SU-DHL-6 (cell line): Measurements from ENCODE around the gene DHX15.

ENCODE experiments used
- H2AFZ ChIP-seq: fragments of 200-600 bp; sonication (generic); 2 replicates; pipeline ENCODE4 v1.6.1; 2014; ENCODE audit warnings: low read depth, mild to moderate bottlenecking, moderate library complexity, mixed read lengths, antibody characterized with exemption, low read length; ENCODE audit not compliant: severe bottlenecking
- H3F3A ChIP-seq: fragments of 200-600 bp; shearing (Covaris generic); 2 replicates; pipeline ENCODE4 v1.6.0; 2016; ENCODE audit warnings: antibody characterized with exemption, mild to moderate bottlenecking; ENCODE audit not compliant: insufficient read depth
- H3K27ac ChIP-seq: fragments of 200-600 bp; sonication (generic); 2 replicates; pipeline ENCODE4 v1.5.1; 2016; ENCODE audit warnings: low read depth, mild to moderate bottlenecking, low read length, moderate library complexity, mixed read lengths
- H3K27me3 ChIP-seq: fragments of 200-600 bp; sonication (generic), shearing (Covaris generic); 2 replicates; pipeline ENCODE4 v1.6.0; 2014; ENCODE audit warnings: mild to moderate bottlenecking, low read length
- H3K36me3 ChIP-seq: fragments of 200-600 bp; sonication (generic); 2 replicates; pipeline ENCODE4 v1.6.1; 2014; ENCODE audit warnings: mild to moderate bottlenecking, low read length, mixed read lengths
- H3K4me2 ChIP-seq: fragments of 300-600, 200-600 bp; shearing (Covaris generic), sonication (generic); 2 replicates; pipeline ENCODE4 v1.6.0; 2014; ENCODE audit warnings: low read length, low read depth, mild to moderate bottlenecking; ENCODE audit not compliant: poor library complexity, severe bottlenecking
- H3K4me3 ChIP-seq: fragments of 200-600 bp; sonication (generic); 2 replicates; pipeline ENCODE4 v1.5.1; 2014; ENCODE audit warnings: antibody characterized with exemption, low read length, mild to moderate bottlenecking, mixed read lengths; ENCODE audit not compliant: insufficient read depth, poor library complexity, severe bottlenecking
- H3K79me2 ChIP-seq: fragments of 200-600 bp; sonication (generic); 2 replicates; pipeline ENCODE4 v1.6.1; 2014; ENCODE audit warnings: mild to moderate bottlenecking, low read length, moderate library complexity; ENCODE audit not compliant: insufficient read depth
- H3K9ac ChIP-seq: fragments of 200-600 bp; sonication (generic); 2 replicates; pipeline ENCODE4 v1.7.0; 2014; ENCODE audit warnings: mild to moderate bottlenecking, low read length
- H3K9me2 ChIP-seq: fragments of 200-600 bp; sonication (generic); replicated peaks from 2 replicates; pipeline ENCODE4 v1.6.1; 2014; ENCODE audit warnings: low read length; ENCODE audit not compliant: insufficient read depth
- H3K9me3 ChIP-seq: fragments of 200-600 bp; sonication (generic); 2 replicates; pipeline ENCODE4 v1.6.1; 2014; ENCODE audit warnings: low read length, mixed read lengths; ENCODE audit not compliant: insufficient read depth
- H4K20me1 ChIP-seq: fragments of 200-600 bp; sonication (generic); 2 replicates; pipeline ENCODE4 v1.6.1; 2014; ENCODE audit warnings: low read depth, mild to moderate bottlenecking, antibody characterized with exemption, low read length, moderate library complexity, mixed read lengths
- EZH2phosphoT487 ChIP-seq: fragments of 200-600 bp; sonication (generic), shearing (Covaris generic); conservative IDR thresholded peaks from 2 replicates; pipeline ENCODE4 v1.6.1; 2018; ENCODE audit warnings: mild to moderate bottlenecking, antibody characterized with exemption, low read length, moderate library complexity, mixed read lengths
- TF ChIP-seq, protein P1 (sequence below): fragments of 200-600 bp; sonication (generic); IDR thresholded peaks from one replicate; pipeline ENCODE4 v1.5.1; 2017; ENCODE audit warnings: antibody characterized with exemption, mild to moderate bottlenecking, low read length, moderate library complexity; ENCODE audit not compliant: insufficient read depth, poor library complexity, severe bottlenecking

DHX15 gene

DNA sequence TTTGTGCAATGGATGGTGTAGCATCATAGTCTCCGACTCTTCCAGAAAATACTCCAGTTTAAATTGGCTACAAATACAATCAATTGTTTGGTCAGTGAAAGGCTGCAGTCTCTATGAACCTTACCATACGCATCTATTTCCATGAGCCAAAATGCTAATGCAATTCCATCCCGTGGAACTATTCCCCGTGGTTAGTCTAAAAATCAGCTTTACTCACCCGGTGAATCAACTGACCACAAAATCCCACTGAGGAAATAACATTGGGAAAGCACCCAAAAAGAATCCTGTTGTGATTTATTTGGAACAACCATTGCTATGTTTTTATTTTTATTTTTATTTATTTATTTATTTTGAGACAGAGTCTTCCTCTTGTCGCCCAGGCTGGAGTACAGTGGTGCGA, 87.1 kb downstream of the DHX15 start:
- no peak for TF ChIP-seq EZH2phosphoT487
- TF ChIP-seq, protein P1, sequence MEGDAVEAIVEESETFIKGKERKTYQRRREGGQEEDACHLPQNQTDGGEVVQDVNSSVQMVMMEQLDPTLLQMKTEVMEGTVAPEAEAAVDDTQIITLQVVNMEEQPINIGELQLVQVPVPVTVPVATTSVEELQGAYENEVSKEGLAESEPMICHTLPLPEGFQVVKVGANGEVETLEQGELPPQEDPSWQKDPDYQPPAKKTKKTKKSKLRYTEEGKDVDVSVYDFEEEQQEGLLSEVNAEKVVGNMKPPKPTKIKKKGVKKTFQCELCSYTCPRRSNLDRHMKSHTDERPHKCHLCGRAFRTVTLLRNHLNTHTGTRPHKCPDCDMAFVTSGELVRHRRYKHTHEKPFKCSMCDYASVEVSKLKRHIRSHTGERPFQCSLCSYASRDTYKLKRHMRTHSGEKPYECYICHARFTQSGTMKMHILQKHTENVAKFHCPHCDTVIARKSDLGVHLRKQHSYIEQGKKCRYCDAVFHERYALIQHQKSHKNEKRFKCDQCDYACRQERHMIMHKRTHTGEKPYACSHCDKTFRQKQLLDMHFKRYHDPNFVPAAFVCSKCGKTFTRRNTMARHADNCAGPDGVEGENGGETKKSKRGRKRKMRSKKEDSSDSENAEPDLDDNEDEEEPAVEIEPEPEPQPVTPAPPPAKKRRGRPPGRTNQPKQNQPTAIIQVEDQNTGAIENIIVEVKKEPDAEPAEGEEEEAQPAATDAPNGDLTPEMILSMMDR, result no peak
- H3K9me3 ChIP-seq, result no peaks in the 10 kb centered on the region
- no peak overlapping the region for H3K4me3 ChIP-seq
- no peak overlapping the region for H3K9ac ChIP-seq
- no peaks in the 10 kb centered on the region for H4K20me1 ChIP-seq
- no peak overlapping the region for H2AFZ ChIP-seq
- no peak overlapping the region for H3K4me2 ChIP-seq
- H3K79me2 ChIP-seq, result no peaks in the 10 kb centered on the region
- no peaks in the 10 kb centered on the region for H3K27me3 ChIP-seq
- H3F3A ChIP-seq, result no peaks in the 10 kb centered on the region
- H3K27ac ChIP-seq, result no peak overlapping the region
- no peaks in the 10 kb centered on the region for H3K9me2 ChIP-seq
- no peaks in the 10 kb centered on the region for H3K36me3 ChIP-seq

DNA sequence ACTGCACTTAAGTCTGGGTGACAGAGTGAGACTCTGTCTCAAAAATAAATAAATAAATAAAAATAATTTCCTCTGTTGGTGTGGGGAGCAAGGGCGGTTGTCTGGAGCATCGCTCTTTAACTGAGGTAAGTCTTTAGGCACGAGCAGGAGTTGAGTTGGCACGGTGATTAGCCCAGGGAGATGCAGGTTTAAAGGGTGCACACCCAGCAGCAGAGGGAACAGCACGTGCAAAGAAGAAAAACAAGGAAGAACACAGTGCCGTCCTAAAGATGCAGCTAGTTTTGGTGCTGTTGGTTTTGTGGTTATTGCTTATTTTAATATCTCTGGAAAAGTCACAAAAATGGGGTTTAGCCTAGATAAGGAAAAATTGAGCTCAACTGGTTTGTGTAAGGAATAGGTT, 87.8 kb downstream of the DHX15 start:
- no peaks in the 10 kb centered on the region for H3K36me3 ChIP-seq
- no peak overlapping the region for H3K27ac ChIP-seq
- H3K27me3 ChIP-seq, result no peaks in the 10 kb centered on the region
- TF ChIP-seq EZH2phosphoT487, result no peak
- TF ChIP-seq, protein P1, result no peak
- H3K9me2 ChIP-seq, result no peaks in the 10 kb centered on the region
- H3K79me2 ChIP-seq, result no peaks in the 10 kb centered on the region
- H3F3A ChIP-seq, result no peaks in the 10 kb centered on the region
- H4K20me1 ChIP-seq, result no peaks in the 10 kb centered on the region
- H3K4me2 ChIP-seq, result no peak overlapping the region
- no peaks in the 10 kb centered on the region for H3K9me3 ChIP-seq
- H3K9ac ChIP-seq, result no peak overlapping the region
- H3K4me3 ChIP-seq, result no peak overlapping the region
- H2AFZ ChIP-seq, result no peak overlapping the region

DNA sequence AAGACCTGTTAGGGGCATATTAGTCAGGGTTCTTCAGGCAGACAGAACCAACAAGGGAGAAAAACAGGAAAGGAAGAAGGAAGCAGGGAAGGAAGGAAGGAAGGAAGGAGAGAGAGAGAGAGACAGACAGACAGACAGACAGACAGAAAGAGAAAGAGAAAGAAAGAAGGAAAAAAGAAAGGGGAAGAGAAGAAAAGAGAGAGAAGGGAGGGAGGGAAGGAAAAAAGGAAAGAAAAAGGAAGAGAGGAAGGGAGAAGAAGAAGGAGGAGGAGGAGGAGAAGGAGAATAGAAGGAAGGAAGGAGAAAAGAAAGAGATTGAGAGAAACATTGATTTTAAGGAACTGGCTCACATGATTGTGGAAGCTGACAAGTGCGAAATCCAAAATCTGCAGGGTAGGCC, 89.0 kb downstream of the DHX15 start:
- Histone ChIP-seq H3K4me2 (no peak overlapping the region), H3K79me2 (no peaks in the 10 kb centered on the region), H2AFZ (no peak overlapping the region), H3K27me3 (no peaks in the 10 kb centered on the region), H4K20me1 (no peaks in the 10 kb centered on the region), H3K36me3 (no peaks in the 10 kb centered on the region), H3K9ac (no peak overlapping the region), H3F3A (no peaks in the 10 kb centered on the region), H3K27ac (no peak overlapping the region), H3K4me3 (no peak overlapping the region), H3K9me3 (no peaks in the 10 kb centered on the region), H3K9me2 (no peaks in the 10 kb centered on the region)
- TF ChIP-seq EZH2phosphoT487, result no peak
- TF ChIP-seq, protein P1, result no peak

DNA sequence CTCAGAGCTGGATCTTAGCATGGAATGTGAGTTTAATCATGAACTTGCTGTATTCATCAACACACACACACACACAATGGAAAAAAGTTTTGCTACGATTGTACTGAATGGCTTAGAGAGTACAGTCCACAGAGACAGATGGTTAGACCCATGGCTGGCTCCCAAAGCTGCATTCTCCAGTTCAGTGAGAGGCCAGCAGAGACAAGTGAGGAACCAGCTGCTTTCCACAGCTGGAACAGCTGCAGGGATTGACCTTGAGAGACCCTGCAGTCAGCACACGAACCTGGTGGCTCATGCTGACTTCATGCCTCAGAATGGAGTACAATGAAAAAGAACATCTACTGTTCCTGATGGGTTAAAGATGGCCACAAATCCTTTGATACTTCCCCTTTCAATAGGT, 94.5 kb downstream of the DHX15 start:
- no peak for TF ChIP-seq EZH2phosphoT487
- TF ChIP-seq, protein P1, result no peak
- H4K20me1 ChIP-seq, result no peaks in the 10 kb centered on the region
- H3K4me2 ChIP-seq, result no peak overlapping the region

More for the DNA sequence above, 94.5 kb downstream of the DHX15 start:
- H3K27me3 ChIP-seq, result no peaks in the 10 kb centered on the region
- no peaks in the 10 kb centered on the region for H3F3A ChIP-seq
- H3K4me3 ChIP-seq, result no peak overlapping the region
- no peaks in the 10 kb centered on the region for H3K79me2 ChIP-seq
- H3K9me3 ChIP-seq, result no peaks in the 10 kb centered on the region
- H3K9ac ChIP-seq, result no peak overlapping the region
- no peaks in the 10 kb centered on the region for H3K9me2 ChIP-seq
- no peak overlapping the region for H3K27ac ChIP-seq
- no peaks in the 10 kb centered on the region for H3K36me3 ChIP-seq
- H2AFZ ChIP-seq, result no peak overlapping the region
